GM12878 (cell line): ENCODE data around the gene PNPLA3. TPM values are rescaled to one million over a fixed set of nuclear protein-coding genes. Genes with fewer than 3 reads are reported as not detected.

ENCODE experiments used
- BACH1 ChIP-seq: fragments of 450-650 bp; IDR thresholded peaks from 2 replicates; pipeline ENCODE4 v1.6.1; 2017; ENCODE audit warnings: mild to moderate bottlenecking, borderline replicate concordance
- BRCA1 ChIP-seq: IDR thresholded peaks from 2 replicates; pipeline ENCODE4 v1.6.1; 2011; ENCODE audit warnings: low read depth, low read length, improper control_type of control experiment
- CBX5 ChIP-seq: sonication (generic); IDR thresholded peaks from 2 replicates; pipeline ENCODE4 v1.6.1; 2016; ENCODE audit warnings: low read depth, moderate library complexity, mild to moderate bottlenecking, inconsistent platforms
- ELK1 ChIP-seq: IDR thresholded peaks from 2 replicates; pipeline ENCODE4 v1.6.1; 2012; ENCODE audit warnings: low read depth, low read length, improper control_type of control experiment
- HDGF ChIP-seq: fragments of 450-650 bp; IDR thresholded peaks from 2 replicates; pipeline ENCODE4 v1.6.1; 2016; ENCODE audit warnings: antibody characterized with exemption
- KAT2A ChIP-seq: conservative IDR thresholded peaks from 2 replicates; pipeline ENCODE4 v1.6.1; 2011; ENCODE audit warnings: low read depth, low read length; ENCODE audit not compliant: control insufficient read depth
- MEF2A ChIP-seq: IDR thresholded peaks from 2 replicates; pipeline ENCODE4 v1.6.1; 2011; ENCODE audit warnings: low read depth, mild to moderate bottlenecking, low read length, moderate library complexity; ENCODE audit not compliant: insufficient read depth
- MTA2 ChIP-seq: fragments of 450-650 bp; IDR thresholded peaks from 2 replicates; pipeline ENCODE4 v1.6.1; 2016; ENCODE audit warnings: low read depth, mild to moderate bottlenecking, moderate library complexity
- MTA3 ChIP-seq: IDR thresholded peaks from 2 replicates; pipeline ENCODE4 v1.6.1; 2012; ENCODE audit warnings: low read length, inconsistent platforms, borderline replicate concordance
- NBN ChIP-seq: fragments of 450-650 bp; IDR thresholded peaks from 2 replicates; pipeline ENCODE4 v1.6.1; 2016
- NFYB ChIP-seq: IDR thresholded peaks from 2 replicates; pipeline ENCODE4 v1.6.1; 2011; ENCODE audit warnings: low read depth, mild to moderate bottlenecking, low read length, improper control_type of control experiment, moderate library complexity; ENCODE audit not compliant: insufficient read depth
- RELA ChIP-seq: fragments of 450-650 bp; IDR thresholded peaks from 2 replicates; pipeline ENCODE4 v1.8.0; 2014; ENCODE audit warnings: borderline replicate concordance; ENCODE audit not compliant: partially characterized antibody
- SMARCA5 ChIP-seq: fragments of 450-650 bp; IDR thresholded peaks from 2 replicates; pipeline ENCODE4 v1.6.1; 2017; ENCODE audit warnings: mild to moderate bottlenecking
- SMC3 ChIP-seq: IDR thresholded peaks from 2 replicates; pipeline ENCODE4 v1.6.1; 2011; ENCODE audit warnings: low read length, improper control_type of control experiment, borderline replicate concordance
- SUZ12 ChIP-seq: fragments of 200-600 bp; sonication (generic); IDR thresholded peaks from one replicate; pipeline ENCODE4 v1.6.1; 2018; ENCODE audit warnings: antibody characterized with exemption, mild to moderate bottlenecking; ENCODE audit not compliant: unreplicated experiment
- TARDBP ChIP-seq: IDR thresholded peaks from 2 replicates; pipeline ENCODE4 v1.6.1; 2016; ENCODE audit warnings: borderline replicate concordance
- WRNIP1 ChIP-seq: IDR thresholded peaks from 2 replicates; pipeline ENCODE4 v1.6.1; 2011; ENCODE audit warnings: low read depth, low read length, improper control_type of control experiment, borderline replicate concordance
- polyA plus RNA-seq, 11 experiments: library from polyadenylated mRNA; depleted of rRNA in 4 of 11; unstranded in 6 of 11; stranded (reverse) in 5 of 11; fragments of >200 nt; fragmentation: Nextera tagmentation in 4 of 11; fragmentation: Illumina TruSeq in 1 of 11; extraction: Ambion mirVana in 4 of 11; extraction: Trizol in 1 of 11; gene quantifications; 1 replicate in 1 of 11; 2 replicates in 10 of 11; pipeline versions ENCODE4 v1.2.1 to v1.2.3, GENCODE V29; 2011 to 2016; ENCODE audit warnings: inconsistent platforms in 2 of 11, missing spikeins in 2 of 11, low read depth in 1 of 11
- total RNA-seq, 4 experiments: library from RNA; depleted of rRNA in 3 of 4; stranded (reverse); fragments of >200 nt in 3 of 4; fragmentation: Illumina TruSeq in 1 of 4; extraction: Trizol in 1 of 4; gene quantifications; 2 replicates each; pipeline versions ENCODE4 v1.2.1 to v1.2.3, GENCODE V29; 2013 to 2021
- TF ChIP-seq, protein P1 (sequence below): fragments of 450-650 bp; conservative IDR thresholded peaks from 2 replicates; pipeline ENCODE4 v1.6.1; 2017; ENCODE audit warnings: mild to moderate bottlenecking, moderate library complexity
- TF ChIP-seq, protein P2 (sequence below): IDR thresholded peaks from 2 replicates; pipeline ENCODE4 v1.6.1; 2012; ENCODE audit warnings: low read depth, low read length, improper control_type of control experiment
- TF ChIP-seq, protein P3 (sequence below): fragments of 150-350 bp; IDR thresholded peaks from 2 replicates; pipeline ENCODE4 v1.6.1; 2014; ENCODE audit warnings: mild to moderate bottlenecking, low read depth, low read length
- TF ChIP-seq, protein P4 (sequence below): fragments of 450-650 bp; IDR thresholded peaks from 2 replicates; pipeline ENCODE4 v1.6.1; 2017; ENCODE audit warnings: mild to moderate bottlenecking, moderate library complexity

Gene PNPLA3
- total and polyA plus RNA-seq, 10 of the 15 experiments (the other 5 are each of a cell fraction or from before 2014, with no cell fraction given): 0.05 to 0.08 TPM; not detected in 8

DNA sequence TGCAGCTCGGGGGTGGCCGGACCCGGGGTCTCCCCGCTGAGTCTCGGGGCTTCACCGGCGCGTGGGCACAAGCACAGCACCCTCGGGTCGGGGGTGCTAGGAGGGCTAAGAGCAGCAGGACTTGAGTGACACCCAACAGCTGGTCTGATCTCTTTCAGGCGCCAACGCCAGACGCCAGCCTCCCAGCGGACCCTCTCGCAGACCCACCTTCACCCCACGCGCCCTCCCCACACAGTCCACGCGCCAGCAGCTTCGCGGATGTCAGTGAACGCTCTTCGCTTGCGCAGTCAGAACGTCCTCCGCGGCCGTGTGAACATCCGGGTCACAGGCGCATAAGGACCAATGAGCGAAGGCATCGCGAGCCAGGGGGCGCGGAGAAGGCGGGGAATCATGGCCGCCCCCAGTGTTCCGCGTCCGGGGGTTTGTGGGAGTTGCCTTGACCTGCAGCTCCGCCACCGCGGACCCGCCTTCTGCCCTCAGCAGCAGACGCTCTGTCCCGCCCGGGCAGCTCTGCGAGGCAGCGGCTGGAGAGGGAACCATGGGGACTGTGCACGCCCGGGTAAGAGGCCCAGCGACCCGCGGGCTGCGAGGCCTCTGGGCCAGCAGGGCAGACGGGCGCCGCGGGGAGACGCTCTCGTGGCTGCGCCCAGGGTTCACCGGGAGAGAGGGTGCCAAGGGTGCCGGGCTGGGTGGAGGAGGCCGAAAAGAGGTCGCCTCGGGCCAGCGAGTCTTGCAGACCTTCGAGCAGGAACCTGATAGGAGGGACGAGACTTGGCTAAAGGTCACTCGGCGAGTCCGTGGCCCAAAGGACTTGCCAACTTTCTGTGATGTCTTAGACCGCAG lies 31.7 kb downstream of the PNPLA3 start, which contains the start of gene SAMM50 (continued):
- TF ChIP-seq, protein P1, sequence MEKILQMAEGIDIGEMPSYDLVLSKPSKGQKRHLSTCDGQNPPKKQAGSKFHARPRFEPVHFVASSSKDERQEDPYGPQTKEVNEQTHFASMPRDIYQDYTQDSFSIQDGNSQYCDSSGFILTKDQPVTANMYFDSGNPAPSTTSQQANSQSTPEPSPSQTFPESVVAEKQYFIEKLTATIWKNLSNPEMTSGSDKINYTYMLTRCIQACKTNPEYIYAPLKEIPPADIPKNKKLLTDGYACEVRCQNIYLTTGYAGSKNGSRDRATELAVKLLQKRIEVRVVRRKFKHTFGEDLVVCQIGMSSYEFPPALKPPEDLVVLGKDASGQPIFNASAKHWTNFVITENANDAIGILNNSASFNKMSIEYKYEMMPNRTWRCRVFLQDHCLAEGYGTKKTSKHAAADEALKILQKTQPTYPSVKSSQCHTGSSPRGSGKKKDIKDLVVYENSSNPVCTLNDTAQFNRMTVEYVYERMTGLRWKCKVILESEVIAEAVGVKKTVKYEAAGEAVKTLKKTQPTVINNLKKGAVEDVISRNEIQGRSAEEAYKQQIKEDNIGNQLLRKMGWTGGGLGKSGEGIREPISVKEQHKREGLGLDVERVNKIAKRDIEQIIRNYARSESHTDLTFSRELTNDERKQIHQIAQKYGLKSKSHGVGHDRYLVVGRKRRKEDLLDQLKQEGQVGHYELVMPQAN: peak; percentile 60
- TF ChIP-seq SMC3: no peak
- TF ChIP-seq RELA: no peak
- TF ChIP-seq NFYB: peak; percentile 56; the same call in 1 of the 2 replicates
- no peak for TF ChIP-seq MEF2A
- no peak for TF ChIP-seq CBX5
- peak; percentile 89 for TF ChIP-seq BACH1
- no peak for TF ChIP-seq MTA3
- no peak for TF ChIP-seq SMARCA5
- TF ChIP-seq MTA2: peak; percentile 88
- TF ChIP-seq BRCA1: no peak
- TF ChIP-seq TARDBP: no peak
- TF ChIP-seq, protein P2, sequence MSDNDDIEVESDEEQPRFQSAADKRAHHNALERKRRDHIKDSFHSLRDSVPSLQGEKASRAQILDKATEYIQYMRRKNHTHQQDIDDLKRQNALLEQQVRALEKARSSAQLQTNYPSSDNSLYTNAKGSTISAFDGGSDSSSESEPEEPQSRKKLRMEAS: peak; percentile 64
- TF ChIP-seq WRNIP1: no peak
- TF ChIP-seq SUZ12: no peak
- peak; percentile 59 for TF ChIP-seq NBN
- TF ChIP-seq HDGF: peak; percentile 51; the same call in 1 of the 2 replicates
- TF ChIP-seq, protein P3, sequence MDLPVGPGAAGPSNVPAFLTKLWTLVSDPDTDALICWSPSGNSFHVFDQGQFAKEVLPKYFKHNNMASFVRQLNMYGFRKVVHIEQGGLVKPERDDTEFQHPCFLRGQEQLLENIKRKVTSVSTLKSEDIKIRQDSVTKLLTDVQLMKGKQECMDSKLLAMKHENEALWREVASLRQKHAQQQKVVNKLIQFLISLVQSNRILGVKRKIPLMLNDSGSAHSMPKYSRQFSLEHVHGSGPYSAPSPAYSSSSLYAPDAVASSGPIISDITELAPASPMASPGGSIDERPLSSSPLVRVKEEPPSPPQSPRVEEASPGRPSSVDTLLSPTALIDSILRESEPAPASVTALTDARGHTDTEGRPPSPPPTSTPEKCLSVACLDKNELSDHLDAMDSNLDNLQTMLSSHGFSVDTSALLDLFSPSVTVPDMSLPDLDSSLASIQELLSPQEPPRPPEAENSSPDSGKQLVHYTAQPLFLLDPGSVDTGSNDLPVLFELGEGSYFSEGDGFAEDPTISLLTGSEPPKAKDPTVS: no peak
- no peak for TF ChIP-seq ELK1
- TF ChIP-seq KAT2A: no peak
- TF ChIP-seq, protein P4, sequence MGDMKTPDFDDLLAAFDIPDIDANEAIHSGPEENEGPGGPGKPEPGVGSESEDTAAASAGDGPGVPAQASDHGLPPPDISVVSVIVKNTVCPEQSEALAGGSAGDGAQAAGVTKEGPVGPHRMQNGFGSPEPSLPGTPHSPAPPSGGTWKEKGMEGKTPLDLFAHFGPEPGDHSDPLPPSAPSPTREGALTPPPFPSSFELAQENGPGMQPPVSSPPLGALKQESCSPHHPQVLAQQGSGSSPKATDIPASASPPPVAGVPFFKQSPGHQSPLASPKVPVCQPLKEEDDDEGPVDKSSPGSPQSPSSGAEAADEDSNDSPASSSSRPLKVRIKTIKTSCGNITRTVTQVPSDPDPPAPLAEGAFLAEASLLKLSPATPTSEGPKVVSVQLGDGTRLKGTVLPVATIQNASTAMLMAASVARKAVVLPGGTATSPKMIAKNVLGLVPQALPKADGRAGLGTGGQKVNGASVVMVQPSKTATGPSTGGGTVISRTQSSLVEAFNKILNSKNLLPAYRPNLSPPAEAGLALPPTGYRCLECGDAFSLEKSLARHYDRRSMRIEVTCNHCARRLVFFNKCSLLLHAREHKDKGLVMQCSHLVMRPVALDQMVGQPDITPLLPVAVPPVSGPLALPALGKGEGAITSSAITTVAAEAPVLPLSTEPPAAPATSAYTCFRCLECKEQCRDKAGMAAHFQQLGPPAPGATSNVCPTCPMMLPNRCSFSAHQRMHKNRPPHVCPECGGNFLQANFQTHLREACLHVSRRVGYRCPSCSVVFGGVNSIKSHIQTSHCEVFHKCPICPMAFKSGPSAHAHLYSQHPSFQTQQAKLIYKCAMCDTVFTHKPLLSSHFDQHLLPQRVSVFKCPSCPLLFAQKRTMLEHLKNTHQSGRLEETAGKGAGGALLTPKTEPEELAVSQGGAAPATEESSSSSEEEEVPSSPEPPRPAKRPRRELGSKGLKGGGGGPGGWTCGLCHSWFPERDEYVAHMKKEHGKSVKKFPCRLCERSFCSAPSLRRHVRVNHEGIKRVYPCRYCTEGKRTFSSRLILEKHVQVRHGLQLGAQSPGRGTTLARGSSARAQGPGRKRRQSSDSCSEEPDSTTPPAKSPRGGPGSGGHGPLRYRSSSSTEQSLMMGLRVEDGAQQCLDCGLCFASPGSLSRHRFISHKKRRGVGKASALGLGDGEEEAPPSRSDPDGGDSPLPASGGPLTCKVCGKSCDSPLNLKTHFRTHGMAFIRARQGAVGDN: peak; percentile 78
